ENCODE data around the gene TSSC4.

The TSSC4 gene

DNA sequence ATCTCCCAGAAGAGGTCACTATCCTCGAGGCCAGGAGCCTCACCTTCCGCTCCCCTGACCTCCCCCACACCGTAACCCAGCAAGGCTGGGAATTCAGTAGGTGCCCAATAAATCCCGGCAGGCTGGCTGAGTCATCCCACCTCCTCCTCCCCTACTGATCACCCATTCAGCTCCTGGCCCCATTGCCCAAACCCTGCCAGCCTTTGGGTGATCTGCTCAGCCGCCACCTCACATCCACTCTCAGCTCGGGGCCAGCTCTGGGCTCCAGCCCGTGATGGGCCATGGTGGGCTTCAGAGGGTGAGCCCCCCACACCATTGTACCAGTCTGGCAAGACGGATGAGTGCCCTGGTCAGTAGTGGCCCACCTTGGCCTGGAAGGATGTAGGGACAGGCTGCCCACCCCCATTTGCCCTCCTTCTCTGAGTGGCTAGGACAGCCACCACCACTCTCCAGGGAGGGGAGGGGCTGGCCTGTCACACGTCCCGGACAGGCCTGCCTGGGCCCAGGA, 35.5 kb downstream of the TSSC4 start:
- peak; percentile 3 for DNase-seq

GRCh38 chr11:2436521-2437031, 36.0 kb downstream of the TSSC4 start:
- peak; percentile 9 for DNase-seq

DNA sequence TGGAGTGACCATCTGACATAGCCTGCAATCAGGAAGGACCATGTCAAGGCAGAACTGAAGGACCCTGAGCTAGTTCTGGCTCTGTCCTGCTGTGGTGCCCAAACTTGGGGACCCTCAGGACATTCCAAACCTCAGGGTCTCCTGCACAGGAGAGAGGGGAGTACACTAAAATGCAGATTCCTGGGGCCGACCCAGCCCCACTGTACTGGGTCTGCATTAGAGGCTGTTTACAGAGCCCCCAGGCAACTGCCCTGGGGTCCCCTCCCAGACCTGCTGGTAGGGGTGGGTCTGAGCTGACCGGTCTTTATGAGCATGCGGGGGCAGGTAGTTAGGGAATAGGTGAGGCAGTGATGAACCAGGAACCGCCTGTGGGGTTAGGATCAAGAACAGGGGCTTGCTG, 37.0 kb downstream of the TSSC4 start:
- no peak for DNase-seq

- DNase-seq: no peak
Observed at GRCh38 chr11:2439820-2440219, 39.3 kb downstream of the TSSC4 start.

GRCh38 chr11:2440646-2441045, 40.1 kb downstream of the TSSC4 start:
- no peak for DNase-seq

- peak; percentile 4 for DNase-seq
Observed at GRCh38 chr11:2441171-2441570, 40.6 kb downstream of the TSSC4 start.

- DNase-seq: no peak
Observed at GRCh38 chr11:2442589-2442988, 42.0 kb downstream of the TSSC4 start.

GRCh38 chr11:2443406-2443805, 42.9 kb downstream of the TSSC4 start:
- DNase-seq: peak; percentile 9

DNA sequence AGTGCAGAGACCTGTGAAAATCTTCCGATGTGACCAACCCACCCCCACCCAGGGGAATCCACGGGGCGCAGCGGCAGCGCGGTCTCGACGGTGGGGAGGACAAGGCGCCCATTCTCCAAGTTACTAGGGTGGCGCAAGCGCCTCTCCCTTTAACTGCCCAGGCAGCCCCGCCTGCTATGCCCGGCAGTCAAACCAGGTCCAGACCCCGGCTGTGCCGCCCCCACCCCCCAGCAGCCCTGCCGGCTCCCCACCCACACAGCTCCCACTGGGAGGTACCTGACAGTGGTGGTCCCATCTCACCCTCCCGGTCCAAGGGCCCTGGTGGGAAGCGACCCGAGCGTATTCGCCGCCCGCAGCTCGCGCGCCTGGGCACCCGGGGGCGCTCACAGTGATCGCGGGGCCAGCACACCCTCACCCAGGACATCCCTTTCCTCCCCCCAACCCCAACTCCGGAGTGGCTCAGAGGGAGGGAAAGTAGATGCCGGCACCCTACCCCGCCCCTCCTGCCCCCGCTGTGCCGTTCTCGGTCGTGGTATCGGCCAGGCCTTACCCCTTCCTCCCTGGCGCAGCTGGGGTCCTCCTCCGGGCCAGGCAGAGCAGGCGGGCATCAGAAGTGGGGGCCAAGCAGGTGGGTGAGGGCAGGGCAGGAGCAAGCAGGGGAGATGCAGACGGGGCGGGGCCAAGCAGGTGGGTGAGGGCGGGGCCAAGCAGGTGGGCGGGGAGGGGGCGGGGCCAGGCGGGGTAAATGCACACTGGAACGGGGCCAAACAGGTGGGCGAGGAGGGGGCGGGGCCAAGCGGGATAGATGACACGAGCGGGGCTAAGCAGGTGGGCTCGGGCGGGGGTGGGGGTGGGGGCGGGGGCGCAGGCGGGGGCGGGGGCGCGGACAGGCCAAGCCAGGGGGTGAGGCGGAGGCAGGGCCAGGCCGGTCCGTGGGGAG, 43.6 kb downstream of the TSSC4 start, which contains the start of gene TRPM5:
TRPM5 (minus strand) TSS at position 634 of the 940 bp plus-strand sequence. CDS start 21,478 bp downstream, outside the sequence.
- DNase-seq: no peak

DNA sequence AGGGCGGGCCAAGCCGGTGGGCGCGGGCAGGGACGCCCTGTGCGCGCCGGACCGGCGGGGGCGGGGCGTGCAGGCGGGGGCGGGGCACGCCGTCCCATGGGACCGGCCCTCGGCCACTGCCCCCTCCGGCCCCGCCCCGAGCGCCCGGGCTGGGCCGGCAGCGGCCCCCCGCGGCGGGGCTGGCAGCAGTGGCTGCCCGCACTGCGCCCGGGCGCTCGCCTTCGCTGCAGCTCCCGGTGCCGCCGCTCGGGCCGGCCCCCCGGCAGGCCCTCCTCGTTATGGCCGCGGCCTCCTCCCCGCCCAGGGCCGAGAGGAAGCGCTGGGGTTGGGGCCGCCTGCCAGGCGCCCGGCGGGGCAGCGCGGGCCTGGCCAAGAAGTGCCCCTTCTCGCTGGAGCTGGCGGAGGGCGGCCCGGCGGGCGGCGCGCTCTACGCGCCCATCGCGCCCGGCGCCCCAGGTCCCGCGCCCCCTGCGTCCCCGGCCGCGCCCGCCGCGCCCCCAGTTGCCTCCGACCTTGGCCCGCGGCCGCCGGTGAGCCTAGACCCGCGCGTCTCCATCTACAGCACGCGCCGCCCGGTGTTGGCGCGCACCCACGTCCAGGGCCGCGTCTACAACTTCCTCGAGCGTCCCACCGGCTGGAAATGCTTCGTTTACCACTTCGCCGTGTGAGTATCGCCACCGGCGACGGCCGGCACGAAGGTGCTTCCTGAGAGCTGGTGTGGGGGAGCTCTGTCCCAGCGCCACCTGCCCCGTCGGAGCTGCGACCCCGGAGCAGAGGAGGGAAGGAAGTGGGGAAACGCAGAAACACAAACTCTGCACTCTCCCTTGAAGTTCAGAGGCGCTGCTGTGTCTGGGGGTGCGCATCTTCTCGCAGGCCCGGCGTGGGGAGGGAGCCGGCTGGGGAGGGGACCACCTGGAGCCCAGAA, 44.5 kb downstream of the TSSC4 start, which contains the start of gene KCNQ1:
KCNQ1 (plus strand) TSS at position 188 of the 925 bp plus-strand sequence; CDS start at position 279, 91 bp downstream.
- DNase-seq: no peak

DNA sequence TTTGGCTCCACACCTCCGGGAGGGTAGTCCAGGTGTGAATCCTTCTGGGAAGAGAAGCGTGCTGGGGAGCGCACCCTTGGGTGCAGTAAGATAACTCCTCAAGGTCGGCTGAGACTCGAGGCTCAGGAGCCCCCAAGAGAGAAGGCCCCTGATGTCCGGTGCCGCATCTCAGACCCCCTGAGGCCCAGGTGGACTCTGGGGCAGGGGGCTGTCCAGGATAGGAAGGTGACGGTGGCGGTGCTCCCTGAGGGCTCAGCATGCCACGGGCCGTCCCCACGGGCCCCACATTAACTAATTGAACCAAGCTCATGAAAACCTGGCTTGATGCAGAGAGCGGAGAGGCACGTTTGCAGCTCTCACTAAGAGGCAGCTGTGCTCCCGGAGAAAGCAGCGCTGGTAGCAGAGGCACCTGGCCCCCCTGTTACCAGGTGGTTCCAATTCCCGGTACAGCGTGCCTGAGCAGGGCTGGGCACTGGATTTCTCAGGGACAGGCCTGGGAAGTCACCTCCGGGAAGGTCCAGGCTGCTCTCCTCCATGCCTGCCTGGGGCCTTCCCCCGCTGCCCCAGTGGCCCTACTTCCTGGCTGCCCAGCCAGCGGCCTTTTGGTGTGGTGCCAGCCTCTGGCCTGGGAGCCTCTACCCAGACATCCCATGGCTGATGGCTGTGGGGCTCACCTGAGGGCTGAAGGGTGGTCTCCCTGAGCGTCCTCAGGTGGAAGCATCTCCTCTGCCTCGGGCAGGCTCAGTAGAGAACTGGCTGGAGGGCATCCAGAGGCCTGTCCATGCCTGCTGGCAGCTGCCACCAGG, 45.4 kb downstream of the TSSC4 start:
- no peak for DNase-seq

- no peak for DNase-seq
Observed at GRCh38 chr11:2446590-2447252, 46.2 kb downstream of the TSSC4 start.

DNA sequence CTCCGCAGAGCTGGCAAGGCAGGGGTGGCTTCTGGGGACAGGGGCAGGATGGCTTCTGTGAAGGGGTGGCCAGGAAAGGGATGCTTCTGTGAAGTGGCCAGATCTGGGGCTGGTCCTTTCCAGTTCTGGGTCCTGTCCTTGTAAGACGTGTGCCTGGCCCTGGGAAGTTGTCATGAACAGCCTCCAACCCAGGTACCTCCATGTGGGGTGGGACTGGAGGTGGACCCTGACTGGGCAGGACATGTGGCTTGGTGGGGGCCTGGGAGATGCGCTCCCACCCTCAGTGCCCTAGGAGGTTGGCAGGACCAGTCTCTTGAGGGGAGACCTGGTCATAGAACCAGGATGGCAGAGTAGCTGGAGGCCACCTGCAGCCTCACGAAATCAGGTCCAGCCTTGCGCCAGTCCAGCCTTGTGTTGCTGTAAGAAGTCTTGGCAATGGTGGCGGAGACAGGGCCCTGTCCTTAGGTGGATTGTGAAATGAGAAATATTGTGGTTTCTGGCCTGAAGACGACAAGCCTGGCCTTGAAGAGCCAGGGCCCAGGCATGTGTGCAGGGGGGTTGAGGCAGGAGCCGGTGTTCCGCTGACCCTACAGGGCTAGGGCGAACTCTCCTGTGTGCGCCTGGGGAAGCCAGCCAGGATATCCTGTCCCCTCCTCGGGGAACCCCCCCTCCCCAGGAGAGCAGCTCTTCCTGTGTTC, 46.9 kb downstream of the TSSC4 start:
- no peak for DNase-seq

- DNase-seq: no peak
Observed at GRCh38 chr11:2447951-2448650, 47.6 kb downstream of the TSSC4 start.

GRCh38 chr11:2448661-2449547, 48.4 kb downstream of the TSSC4 start:
- no peak for DNase-seq

- DNase-seq: no peak
Observed at GRCh38 chr11:2449548-2450320, 49.2 kb downstream of the TSSC4 start.

DNA sequence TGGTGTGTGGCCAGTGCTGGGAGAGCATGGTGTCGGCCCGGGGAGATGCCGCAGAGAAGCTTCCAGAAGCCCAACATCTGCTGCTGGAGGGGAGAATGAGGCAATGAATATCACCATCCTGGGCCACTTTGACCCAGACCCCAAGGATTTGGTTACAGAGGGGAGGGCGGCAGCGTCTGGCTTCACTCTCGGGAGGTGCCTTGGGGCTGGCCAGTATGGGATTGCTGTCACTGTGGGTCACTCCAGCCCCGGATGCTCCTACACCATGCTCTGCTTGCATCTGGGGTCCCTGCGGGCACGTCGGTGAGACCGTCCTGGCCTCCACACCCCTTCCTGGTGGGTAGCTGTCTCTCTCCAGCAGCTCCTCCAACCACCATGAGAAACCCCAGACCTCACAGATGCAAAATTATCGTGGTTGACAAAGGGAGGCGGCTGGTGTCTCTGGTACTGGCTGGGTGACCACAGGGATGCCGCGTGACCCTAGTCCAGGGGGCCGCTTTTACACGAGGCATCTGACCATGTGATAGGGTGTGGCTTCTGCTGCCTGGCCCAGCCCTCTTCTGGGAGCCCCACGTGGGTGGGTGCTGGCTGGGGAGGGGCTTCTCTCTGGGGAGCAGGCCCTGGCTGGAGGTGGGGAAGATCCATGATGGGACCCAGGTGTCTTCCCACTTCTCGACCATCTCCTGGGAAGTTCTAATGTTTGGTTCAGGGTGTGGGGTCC, 49.9 kb downstream of the TSSC4 start:
- no peak for DNase-seq
